HG02798 (cell line): ENCODE measurements around the gene LAMP2.
"Not testable (repeated sequence)": the region's sequence is repeated elsewhere in the genome, so short reads cannot be mapped to it uniquely, and the experiment has no call there.

Experiments
- ATAC-seq: cut with Tn5 transposase; IDR thresholded peaks from one replicate; pipeline ENCODE4 v1.9.1; 2021; ENCODE audit warnings: mild to moderate bottlenecking; ENCODE audit not compliant: unreplicated experiment, poor library complexity

Gene LAMP2

DNA sequence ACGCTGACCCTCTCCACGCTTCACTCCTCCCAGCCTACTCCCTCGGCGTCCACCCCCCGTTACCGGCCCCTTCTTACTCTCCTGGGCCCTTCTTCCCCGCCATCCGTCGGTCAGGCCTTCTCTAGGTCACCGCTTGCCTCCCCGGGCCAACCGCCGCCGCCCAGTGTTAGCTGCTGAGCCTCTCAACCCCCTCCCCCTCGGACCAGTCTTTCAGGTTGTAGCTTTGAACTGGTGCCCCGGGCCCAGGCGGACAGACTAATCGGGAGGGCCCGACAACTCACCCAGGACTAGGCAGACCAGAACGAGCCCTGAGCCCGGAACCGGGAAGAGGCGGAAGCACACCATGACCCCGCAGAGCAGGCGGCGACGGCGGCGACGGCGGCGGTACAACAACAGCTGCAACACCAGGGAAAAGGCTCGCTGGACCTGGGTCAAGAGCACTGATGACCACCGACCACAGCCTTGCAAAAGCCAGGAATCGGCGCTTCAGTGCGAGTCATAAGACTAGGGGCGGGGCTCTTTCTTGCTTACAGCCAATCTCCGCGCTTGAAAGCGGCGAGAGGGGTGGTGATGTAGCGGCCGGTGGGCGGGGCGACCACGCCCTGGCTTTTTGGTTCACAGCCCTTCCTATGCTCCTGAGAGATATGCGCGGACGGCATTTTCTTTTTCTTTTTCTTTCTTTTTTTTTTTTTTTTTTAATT is at the start of gene LAMP2:
Gene LAMP2 (minus strand): TSS at position 472 of the 701 bp plus-strand sequence. CDS start 127 bp downstream, at position 345.
- peak; percentile 99 for ATAC-seq

DNA sequence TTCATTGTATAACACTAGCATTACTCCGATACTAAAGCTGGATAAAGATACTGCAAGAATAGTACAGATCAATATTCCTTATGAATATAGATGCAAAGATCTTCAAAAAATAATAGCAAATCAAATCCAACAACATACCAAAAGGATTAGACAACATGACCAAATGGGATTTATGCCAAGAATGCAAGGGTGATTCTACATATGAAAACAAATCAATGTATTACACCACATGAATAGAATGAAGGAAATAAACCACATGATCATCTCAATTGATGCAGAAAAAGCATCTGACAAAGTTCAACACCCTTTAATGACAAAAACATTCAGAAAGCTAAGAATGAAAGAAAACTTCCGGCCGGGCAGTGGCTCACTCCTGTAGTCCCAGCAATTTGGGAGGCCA is 48.8 kb upstream of the LAMP2 start:
- no peak for ATAC-seq

DNA sequence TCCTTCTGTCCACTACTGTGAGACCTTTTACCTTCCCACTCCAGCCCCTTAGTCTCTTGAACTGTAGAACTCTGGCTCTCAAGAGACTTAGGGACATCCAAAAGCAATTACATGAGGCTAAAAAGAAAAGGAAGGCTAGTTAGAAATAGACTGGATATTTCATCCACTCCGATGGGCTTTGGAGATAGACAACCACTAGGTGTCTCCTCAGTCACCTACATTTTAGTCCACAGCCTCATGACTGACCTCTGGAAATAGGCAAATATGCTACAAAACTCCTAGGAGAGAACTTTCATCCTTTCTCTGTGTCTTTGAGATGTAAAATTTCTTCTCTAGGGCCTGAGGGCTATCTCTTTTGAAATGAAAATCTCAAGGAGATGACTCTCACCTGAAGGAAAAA is 45.1 kb upstream of the LAMP2 start:
- no peak for ATAC-seq

DNA sequence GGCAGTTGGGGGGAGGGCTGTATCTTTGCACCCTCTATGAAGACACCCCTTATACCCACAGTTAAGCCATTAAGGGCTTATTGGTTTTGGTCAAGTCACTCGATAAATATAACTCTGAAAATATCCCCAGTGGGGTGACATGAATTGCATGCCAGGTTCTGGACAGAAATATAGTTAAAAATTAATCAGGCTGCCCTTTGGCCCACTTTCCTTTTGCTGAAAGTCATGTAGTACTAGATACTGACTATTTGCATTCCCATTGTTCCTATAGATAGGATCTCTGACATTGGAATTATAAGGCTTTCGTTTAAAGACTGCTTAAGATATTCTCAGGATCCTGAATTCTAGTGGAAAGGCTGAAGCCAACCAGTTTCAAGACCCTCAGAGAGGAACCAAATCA is 43.5 kb upstream of the LAMP2 start:
- ATAC-seq = no peak

DNA sequence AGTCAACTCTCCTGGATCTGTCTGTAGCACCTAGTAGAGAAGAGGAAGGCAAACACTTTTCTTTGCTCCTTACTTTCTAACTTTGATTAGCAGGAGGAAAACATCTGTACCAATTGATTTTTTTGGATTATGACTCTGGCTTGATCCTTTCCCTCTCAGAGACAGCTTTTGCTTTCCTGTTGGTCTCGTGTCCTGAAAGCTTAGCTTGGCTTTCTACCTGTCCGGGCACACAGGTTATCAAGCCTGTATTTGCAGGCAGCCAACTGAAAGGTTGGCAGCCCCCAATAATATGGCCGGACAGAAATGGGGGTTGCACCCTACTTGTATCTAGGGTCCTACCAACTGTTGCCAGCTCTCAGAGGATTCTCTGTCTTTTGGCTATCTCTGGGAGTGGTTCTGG is 43.1 kb upstream of the LAMP2 start:
- ATAC-seq = no peak

DNA sequence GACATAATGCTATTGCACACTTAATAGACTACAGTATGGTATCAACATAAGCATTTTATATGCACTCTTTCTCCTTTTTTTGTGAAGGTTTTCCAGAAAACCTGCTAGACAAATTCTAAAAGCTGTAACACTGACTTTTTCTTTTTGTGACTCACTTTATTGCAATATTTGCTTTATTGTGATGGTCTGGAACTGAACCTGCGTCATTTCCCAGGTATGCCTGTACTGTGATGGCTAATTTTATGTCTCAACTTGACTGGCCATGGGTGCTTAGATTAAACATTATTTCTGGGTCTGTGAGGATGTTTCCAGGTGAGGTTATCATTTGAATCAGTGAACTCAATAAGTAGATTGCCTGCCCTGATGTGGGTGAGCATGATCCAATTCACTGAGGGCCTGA is 35.5 kb upstream of the LAMP2 start:
- ATAC-seq = no peak

DNA sequence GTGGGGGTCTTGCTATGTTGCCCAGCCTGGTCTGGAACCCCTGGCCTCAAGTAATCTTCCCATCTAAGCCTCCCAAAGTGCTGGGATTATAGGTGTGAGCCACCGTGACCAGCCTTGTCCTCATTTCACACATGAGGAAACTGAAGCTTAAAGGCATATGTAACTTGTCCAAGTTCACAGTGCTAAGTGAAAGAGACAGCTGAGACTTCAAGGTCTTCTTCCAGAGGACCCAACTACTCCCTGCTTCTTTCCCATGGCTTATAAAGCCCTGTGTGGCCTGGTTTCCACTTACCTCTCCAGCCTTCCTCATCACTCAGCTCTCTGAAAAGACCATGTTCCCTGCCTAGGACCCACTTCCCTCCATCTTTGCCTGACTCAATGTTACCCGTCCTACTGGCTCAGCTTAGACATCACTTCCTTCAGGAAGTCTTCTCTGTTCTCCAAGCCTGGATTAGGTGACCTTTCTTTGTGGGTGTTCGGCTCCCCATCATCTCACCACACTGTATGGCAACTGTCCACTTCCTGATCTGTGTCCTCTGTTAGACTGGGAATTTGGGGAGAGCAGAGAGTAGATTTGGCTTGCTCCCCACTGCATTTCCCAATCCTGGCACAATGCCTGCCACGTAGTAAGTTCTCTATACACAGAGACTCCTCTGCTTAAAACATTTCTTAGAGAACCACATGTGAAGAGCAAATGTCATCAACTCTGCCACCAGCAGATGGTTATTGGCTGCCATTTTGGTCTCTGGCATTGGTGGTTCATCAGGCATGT is 30.4 kb upstream of the LAMP2 start:
- no peak for ATAC-seq

DNA sequence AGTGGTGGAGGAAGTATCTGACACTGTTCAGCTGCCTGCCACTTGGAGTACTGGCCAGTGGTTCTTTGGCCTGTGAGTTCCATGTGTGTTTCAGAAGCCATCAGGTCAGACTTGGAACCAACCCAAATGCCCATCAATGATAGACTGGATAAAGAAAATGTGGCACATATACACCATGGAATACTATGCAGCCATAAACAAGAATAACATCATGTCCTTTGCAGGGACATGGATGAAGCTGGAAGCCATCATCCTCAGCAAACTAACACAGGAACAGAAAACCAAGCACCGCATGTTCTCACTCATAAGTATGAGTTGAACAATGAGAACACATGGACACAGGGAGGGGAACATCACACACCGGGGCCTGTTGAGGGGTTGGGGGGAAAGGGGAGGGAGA is 21.0 kb upstream of the LAMP2 start:
- ATAC-seq = not testable (repeated sequence)

DNA sequence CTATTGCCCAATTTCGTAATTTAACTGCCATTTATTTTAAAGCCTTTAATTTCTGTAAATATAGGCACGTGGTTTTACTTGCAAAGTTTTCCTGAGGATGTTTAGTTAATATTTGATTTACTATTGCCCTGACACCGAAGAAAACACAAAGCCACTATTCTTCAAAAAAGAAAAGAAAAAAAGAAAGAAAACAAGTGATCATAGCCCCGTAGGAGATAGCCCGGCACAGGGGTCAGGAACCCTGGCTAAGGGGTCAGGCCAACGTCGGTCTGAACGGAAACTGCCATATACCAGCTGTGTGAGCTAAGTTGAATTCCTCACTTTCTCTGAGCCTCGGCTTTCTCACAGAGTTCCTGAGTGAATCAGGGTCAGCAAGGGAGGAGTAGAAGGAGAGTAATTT is 17.7 kb upstream of the LAMP2 start:
- no peak for ATAC-seq

DNA sequence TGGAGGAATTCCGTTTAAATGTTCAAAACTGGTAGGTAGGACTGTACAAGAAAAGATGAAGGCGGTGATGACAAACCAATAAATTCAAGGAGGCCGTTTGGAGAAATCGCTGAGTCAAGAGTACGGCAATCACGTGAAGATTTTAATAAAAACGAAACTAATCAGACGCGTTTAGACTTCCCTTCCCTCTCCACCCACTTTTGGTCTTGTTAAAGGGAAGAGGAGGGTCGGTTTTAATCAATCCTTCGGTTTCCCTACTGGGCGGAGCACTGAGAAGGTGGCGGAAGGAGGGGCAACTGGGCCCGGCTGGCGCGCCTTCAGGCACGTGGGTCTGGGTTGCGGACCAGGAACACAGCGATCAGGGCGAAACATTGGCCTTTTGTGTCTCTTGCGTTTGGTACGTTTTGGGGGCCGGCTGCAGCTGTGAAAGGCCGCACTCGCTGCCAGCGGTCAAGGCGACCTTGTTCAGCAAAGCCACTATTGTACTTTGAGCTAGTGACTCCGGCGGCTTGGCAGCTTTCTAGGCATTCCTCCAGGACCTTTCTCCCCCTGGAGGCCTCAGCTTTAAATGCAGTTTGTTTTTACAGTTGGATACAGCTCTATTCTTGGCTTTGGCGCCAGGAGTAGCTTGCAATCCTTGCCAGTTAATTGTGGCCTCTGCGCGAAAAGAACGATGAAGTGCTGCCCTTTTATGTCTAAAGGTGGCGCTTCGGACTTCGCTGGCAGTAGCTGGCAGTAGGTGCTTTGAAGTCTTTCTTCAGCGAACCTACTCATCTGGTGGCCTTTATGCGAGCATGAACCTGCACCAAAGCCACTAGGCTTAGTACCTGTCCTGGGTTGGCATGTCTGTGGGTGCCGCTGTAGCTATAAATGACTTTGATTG is 16.8 kb upstream of the LAMP2 start:
- ATAC-seq = peak; percentile 89

DNA sequence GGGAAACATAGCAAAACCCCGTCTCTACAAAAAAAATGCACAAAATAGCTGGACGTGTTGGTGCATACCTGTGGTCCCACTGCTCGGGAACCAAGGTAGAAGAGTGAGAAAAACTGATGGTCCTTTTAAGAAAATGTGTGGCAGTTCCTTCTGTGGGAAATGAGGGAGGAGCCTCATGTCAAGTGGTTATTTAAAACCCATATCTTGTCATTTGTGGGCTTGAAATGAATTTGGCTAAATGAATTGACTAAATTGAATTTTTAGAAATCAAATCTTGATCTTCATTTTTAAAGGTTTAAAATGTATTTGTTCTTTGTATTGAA is 16.2 kb upstream of the LAMP2 start:
- ATAC-seq = no peak

DNA sequence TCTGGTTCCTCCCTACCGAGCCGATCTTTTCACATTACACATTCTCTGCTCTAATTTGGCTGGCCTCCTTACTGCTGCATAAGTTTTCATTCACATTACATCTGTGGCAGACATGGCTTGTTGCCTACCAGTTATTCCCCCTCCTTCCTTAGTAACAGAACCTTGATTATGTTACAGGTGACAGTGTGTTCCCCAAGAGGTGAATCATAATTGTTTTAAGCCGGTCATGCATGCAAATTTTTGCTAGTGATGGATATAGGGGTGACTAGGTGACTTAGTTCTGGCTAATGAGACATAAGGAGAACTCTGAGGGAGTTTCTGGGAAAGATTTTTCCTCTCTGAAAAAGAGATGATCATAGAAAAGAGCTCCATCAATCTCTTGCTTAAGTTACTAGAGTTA is 8.4 kb upstream of the LAMP2 start:
- ATAC-seq = no peak

DNA sequence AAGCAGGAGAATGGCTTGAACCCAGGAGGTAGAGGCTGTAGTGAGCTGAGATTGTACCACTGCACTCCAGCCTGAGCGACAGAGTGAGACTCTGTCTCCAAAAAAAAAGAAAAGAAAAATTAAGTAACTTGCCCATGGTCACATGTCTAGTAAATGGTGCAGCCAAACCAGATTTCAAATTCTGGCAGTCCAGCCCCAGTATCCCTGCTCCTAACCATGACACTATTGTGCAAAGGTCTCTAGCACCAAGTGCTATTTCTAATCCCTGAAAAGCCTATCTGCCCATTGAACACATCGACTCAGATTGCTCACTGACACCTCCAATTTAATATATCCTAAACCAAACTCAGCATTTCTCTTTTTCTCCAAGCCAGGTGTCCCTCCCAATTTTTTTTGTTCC is 7.6 kb upstream of the LAMP2 start:
- no peak for ATAC-seq

DNA sequence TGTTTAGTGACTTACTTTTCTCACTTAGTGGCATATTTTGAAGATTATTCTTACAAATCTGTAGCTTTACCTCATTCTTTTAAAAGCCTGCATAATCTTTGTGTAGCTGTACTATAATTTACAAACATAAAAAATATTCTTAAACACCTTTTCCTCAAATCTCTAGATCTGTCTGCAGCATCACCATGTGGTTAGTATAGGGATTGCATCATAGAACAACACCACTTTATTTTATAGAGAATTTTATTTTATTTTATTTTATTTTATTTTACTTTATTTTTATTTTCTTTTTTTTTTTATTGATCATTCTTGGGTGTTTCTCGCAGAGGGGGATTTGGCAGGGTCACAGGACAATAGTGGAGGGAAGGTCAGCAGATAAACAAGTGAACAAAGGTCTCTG is 6.4 kb upstream of the LAMP2 start:
- ATAC-seq = not testable (repeated sequence)

DNA sequence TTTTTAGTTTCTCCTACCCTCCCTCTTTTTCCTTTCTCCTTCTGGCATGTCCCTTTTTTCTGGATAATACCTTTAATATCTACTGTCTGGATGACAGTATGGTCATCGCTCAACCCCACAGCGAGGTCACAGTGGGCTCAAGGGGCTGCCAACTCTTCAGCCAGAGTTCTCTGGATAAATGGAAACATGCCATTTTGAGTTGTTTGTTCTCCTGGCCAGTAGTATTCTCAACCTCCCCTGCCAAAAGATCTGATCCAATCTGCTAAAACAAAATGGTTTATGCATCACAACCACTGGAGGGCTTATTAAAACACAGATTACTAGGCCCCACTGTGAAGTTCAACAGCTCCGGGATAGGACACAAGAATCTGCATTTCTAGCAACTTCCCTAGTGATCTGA is 5.0 kb upstream of the LAMP2 start:
- ATAC-seq = no peak

DNA sequence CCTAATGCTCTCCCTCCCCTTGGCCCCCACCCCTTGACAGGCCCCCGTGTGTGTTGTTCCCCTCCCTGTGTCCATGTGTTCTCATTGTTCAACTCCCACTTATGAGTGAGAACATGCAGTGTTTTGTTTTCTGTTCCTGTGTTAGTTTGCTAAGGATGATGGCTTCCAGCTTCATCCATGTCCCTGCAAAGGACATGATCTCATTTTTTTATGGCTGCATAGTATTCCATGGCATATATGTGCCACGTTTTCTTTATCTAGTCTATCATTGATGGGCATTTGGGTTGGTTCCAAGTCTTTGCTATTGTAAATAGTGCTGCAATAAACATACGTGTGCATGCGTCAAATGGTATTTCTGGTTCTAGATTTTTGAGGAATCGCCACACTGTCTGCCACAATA is 561 bp upstream of the LAMP2 start:
- not testable (repeated sequence) for ATAC-seq

DNA sequence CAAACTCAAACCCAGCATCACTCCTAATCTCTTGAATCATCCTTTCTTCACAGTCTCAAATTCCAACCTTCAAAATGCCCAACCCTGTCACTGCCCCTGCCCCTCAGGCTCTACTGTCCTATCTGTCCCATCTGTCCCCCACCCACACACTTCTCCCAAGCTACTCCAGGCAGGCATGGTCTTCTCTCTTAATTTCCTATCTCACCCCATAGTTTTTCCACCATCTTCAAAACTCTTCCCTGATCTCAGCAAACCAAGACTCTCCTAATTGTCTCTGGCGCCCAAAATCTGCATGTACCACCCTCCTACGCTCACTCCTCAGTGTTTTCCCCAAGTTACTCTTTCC is 644 bp downstream of the LAMP2 start:
- ATAC-seq = no peak

DNA sequence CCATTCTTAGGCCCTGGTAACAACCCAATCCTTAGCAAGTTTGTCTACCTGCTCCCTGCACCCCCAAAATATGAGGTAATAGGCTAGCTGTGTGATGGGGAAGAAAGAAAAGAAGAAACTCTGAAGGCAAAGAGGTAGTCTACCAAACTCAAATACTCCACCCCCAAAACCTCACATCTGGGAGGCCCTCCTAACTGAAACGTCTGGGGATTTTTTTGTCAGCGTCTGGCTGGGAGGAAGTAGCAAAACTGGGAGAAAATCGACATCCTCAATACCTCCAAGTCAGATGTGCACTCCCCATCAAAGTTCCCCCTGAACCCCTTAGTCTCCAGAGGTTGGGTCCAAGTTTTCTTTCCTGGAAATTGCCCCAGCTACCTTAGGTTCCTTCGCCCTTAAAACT is 1.0 kb downstream of the LAMP2 start:
- ATAC-seq = no peak

DNA sequence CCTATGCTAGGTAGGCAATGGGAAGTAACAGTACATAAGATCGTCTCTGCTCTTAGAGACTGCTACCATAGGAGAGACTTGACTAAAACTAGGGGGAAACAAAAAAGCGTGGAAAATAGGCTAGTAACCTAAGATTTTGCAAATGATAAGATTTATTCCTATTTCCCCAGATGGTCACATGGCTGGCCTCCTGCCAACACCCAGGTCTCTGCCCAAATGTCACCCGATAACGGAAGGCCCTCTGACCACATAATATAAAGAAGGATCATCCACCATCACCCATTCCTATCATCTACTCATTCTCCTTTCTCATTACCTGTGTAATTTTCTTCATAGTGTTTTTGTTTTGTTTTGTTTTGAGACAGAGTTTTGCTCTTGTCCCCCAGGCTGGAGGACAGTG is 4.7 kb downstream of the LAMP2 start:
- ATAC-seq = no peak

DNA sequence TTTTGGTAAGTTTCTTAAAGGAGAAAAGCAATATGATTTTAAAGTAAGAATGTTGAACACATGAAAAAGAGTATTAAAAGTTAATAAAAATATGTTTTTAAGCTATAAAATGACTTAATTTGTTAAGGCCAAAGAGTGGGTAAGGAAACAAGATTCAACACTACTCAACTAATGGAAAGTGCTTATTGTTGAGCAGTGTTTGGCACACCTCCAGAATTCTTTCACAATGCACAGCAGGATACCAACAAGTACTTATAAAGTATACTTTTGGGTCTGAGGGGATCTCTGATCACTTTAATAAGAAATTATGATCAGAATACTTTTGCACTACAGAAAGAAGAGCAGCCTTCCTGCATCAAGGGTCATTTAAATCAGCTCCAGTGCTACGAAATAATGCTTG is 5.9 kb downstream of the LAMP2 start:
- ATAC-seq = no peak

DNA sequence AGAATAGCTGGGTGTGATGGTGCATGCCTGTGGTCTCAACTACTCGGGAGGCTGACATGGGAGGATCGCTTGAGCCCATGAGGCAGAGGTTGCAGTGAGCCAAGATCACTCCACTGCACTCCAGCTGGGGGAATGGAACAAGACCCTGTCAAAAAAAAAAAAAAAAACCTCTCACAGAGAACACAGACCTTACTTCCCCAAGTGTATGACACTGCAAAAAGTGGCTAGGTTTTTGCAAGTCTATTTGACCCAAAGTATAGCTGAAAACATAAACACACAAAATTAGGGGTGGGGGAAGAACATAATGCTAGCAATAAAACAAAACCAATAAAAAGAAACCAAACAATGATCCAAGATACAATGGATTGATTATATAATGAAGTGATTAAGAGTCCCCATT is 6.7 kb downstream of the LAMP2 start:
- no peak for ATAC-seq
